Heart right ventricle (tissue), 16 donors: ENCODE data around the gene ADD3. TPM values are rescaled to one million over a fixed set of nuclear protein-coding genes. Genes with fewer than 3 reads are reported as not detected.

Experiments
- ATAC-seq, 8 donors: fragments of 200-7000 bp; cut with Tn5 transposase; one replicate each; pipeline ENCODE4 v1.9.1; 2020; ENCODE audit warnings: mild to moderate bottlenecking in 8 of 8, moderate library complexity in 8 of 8, moderate number of reproducible peaks in 1 of 8
- DNase-seq, 2 donors: peaks; one replicate each; pipeline ENCODE4 v3.0.0-alpha.2; 2020
- H3K27ac ChIP-seq, 10 donors: fragments of 200-600 bp; sonication (generic) in 2 of 10; one replicate each; pipeline versions ENCODE4 v1.5.0 to v1.8.0; 2020 to 2022; ENCODE audit warnings: mild to moderate bottlenecking in 3 of 10
- H3K27me3 ChIP-seq, 7 donors: fragments of 200-600 bp; one replicate each; pipeline ENCODE4 v1.8.0; 2021 to 2022; ENCODE audit warnings: mild to moderate bottlenecking in 2 of 7
- H3K36me3 ChIP-seq, 9 donors: fragments of 200-600 bp; sonication (generic) in 1 of 9; one replicate each; pipeline versions ENCODE4 v1.5.0 to v1.8.0; 2020 to 2022; ENCODE audit warnings: mild to moderate bottlenecking in 2 of 9
- H3K4me1 ChIP-seq, 9 donors: fragments of 200-600 bp; sonication (generic) in 1 of 9; one replicate each; pipeline versions ENCODE4 v1.5.0 to v1.8.0; 2020 to 2022; ENCODE audit warnings: mild to moderate bottlenecking in 4 of 9
- H3K4me3 ChIP-seq, 10 donors: fragments of 200-600 bp; sonication (generic) in 2 of 10; one replicate each; pipeline versions ENCODE4 v1.5.0 to v1.8.0; 2020 to 2022; ENCODE audit warnings: mild to moderate bottlenecking in 7 of 10, moderate library complexity in 2 of 10
- H3K9me3 ChIP-seq, 11 donors: fragments of 200-600 bp in 10 of 11; sonication (generic) in 2 of 11; one replicate each; pipeline versions ENCODE4 v1.5.0 to v1.8.0; 2013 to 2022; ENCODE audit warnings: mild to moderate bottlenecking in 2 of 11, control low read depth in 1 of 11, moderate library complexity in 1 of 11
- WGBS, 2 donors: extraction: QIAGEN DNeasy Blood & Tissue Kit; methylation state at CpG; one replicate each; pipeline ENCODE4 v1.1.7; 2013; ENCODE audit warnings: inconsistent platforms in 1 of 2; 5-methylcytosine and 5-hydroxymethylcytosine counted together
- intact Hi-C, 10 donors: fragments of 100-400 bp; cut with DNase I; formaldehyde crosslinking; loops; one replicate each; pipeline versions ENCODE4 v1.11.1 to v1.14.2; 2022
- polyA plus RNA-seq, 2 donors: library from polyadenylated mRNA; stranded (reverse); fragments of 200-250 nt; gene quantifications; one replicate each; pipeline ENCODE4 v1.2.3, GENCODE V29; 2013
- total RNA-seq, 10 donors: library from RNA; stranded (reverse); fragmentation: NEBNext Ultra II Directional in 3 of 10; extraction: Animal tissue kit (Norgen Biotek cat#: 25700) in 3 of 10; gene quantifications; one replicate each; pipeline versions ENCODE4 v1.2.1 to v1.2.4, GENCODE V29; 2021 to 2023
- TF ChIP-seq, protein P1 (sequence below), 9 donors: fragments of 200-600 bp; sonication (generic) in 2 of 9; IDR thresholded peaks; one replicate each; pipeline versions ENCODE4 v1.5.0 to v1.8.0; 2021 to 2022; ENCODE audit warnings: antibody characterized with exemption in 9 of 9, mild to moderate bottlenecking in 5 of 9, moderate library complexity in 1 of 9
- donor health status: Arrhythmogenic right ventricular cardiomyopathy.
- donor health status: ischemic (EF 13 %, LVEDD 7.1; RV severe dilation, severe dysfunction).
- donor health status: healthy with polysubstance abuse.
- donor health status: DM: no; HTN: yes; CAD: no.
- donor health status: DM: no; HTN: no; CAD: no.
- donor health status: ischemic (EF 25% LVEDD 6.9; RV normal size, moderate dysfunction).
- donor health status: ischemic (EF 25% LVEDD 5.7; RV mildly dilated, moderate dysfunction).
- donor health status: healthy.
- donor health status: DM: yes; HTN: yes; CAD: no.
- donor health status: Ischemic cardiomyopathy.
- donor health status: ischemic (EF 35%, LVEDD 5.7; RV mildly dilated, moderate dysfunction).
- donor health status: nonischemic (EF 11% LVEDD 7.7; RV severe dilation, severe dysfunction).
- donor health status: DM: yes; HTN: yes; CAD: no.
- donor health status: PGD.
- donor health status: ischemic (EF 29% LVEDD 5.4; RV normal size, mild dysfunction).
- donor health status: nonischemic (EF 23%, LVEDD 6.1; RV moderate dilation, normal function).

Gene ADD3
- total and polyA plus RNA-seq, 12 donors: 28.0 to 106 (median 87.8) TPM

DNA sequence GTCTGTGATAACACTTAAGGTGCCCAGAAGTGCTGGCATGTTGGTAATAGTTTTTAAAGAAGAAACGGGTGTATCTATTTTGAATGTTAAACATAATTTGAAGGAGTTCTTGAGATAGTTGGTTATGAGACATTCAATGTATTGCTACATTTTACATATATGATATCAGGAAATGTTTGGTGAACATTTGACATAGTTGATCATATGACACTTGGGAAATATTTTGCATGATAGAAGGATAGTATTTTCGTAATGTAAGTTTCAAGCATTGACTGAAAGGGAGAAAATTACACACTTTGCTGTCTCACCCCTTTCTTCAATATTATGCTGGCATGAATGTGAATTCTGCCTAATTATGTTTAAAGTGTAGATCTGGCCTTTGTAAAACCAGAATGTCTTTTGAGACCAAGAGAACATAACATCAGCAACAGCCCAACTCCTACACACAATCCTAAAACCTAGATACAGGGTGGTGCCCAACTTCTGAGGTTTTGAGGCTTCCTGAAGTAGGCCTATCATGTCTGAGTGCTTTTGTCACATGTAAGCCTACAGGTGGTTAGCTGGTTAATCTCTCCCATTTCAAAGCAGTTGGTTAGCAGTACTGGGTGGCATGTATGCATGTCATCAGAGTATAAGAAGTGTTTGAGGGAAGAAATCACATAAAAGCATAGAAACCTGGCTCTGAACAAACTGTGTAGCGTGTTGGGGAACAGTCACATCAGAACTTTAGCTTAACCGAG lies 2.1 kb downstream of the ADD3 start:
- 40 to 51% methylated on average over 4 of the region's 4 CpGs for WGBS, 2 donors
- TF ChIP-seq, protein P1, sequence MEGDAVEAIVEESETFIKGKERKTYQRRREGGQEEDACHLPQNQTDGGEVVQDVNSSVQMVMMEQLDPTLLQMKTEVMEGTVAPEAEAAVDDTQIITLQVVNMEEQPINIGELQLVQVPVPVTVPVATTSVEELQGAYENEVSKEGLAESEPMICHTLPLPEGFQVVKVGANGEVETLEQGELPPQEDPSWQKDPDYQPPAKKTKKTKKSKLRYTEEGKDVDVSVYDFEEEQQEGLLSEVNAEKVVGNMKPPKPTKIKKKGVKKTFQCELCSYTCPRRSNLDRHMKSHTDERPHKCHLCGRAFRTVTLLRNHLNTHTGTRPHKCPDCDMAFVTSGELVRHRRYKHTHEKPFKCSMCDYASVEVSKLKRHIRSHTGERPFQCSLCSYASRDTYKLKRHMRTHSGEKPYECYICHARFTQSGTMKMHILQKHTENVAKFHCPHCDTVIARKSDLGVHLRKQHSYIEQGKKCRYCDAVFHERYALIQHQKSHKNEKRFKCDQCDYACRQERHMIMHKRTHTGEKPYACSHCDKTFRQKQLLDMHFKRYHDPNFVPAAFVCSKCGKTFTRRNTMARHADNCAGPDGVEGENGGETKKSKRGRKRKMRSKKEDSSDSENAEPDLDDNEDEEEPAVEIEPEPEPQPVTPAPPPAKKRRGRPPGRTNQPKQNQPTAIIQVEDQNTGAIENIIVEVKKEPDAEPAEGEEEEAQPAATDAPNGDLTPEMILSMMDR (IDR thresholded peaks at IDR 0.05): no peak
- H3K4me1 ChIP-seq: peaks cover 0 to 87% (median 70%) of the 10 kb centered on the region in 9 donors
- peak overlapping the region in 9 of 10 donors; percentile 87 to 99 (median 96) for H3K4me3 ChIP-seq
- ATAC-seq (no peak), DNase-seq (no peak)
- H3K27me3 ChIP-seq: no peaks in the 10 kb centered on the region
- H3K27ac ChIP-seq: peak overlapping the region in 8 of 10 donors; percentile 19 to 99 (median 97)
- intact Hi-C loops: loop anchor here in 8 of 10 donors (5.0 to 10.0 kb wide), 18 partner anchors 43 to 905 kb away; partner anchors contain the start of genes XPNPEP1 (in 4 of the 8), BBIP1 (in 1 of the 8) and SHOC2 (in 1 of the 8)
- H3K36me3 ChIP-seq: no peaks in the 10 kb centered on the region
- H3K9me3 ChIP-seq: no peaks in the 10 kb centered on the region

- Histone ChIP-seq H3K27ac (peak overlapping the region in 6 of 10 donors; percentile 7 to 99 (median 96)), H3K9me3 (no peaks in the 10 kb centered on the region), H3K4me1 (peaks cover 0 to 85% (median 69%) of the 10 kb centered on the region in 9 donors), H3K4me3 (peak overlapping the region in 8 of 10 donors; percentile 6 to 99 (median 96)), H3K36me3 (no peaks in the 10 kb centered on the region), H3K27me3 (no peaks in the 10 kb centered on the region)
- no peak for DNase-seq
- 37 to 49% methylated on average over 2 of the region's 2 CpGs for WGBS, 2 donors
- intact Hi-C loops: loop anchor here in 3 of 10 donors (5.0 to 10.0 kb wide), 3 partner anchors 64 to 126 kb away; no protein-coding TSS in a partner anchor
- no peak for ATAC-seq
- TF ChIP-seq, protein P1 (IDR thresholded peaks at IDR 0.05): no peak
Observed at GRCh38 chr10:110010486-110011378, 2.9 kb downstream of the ADD3 start.

GRCh38 chr10:110011681-110012080 lies 3.9 kb downstream of the ADD3 start:
- H3K4me1 ChIP-seq: peaks cover 2 to 85% (median 72%) of the 10 kb centered on the region in 9 donors
- WGBS, 2 donors: 33 to 48% methylated on average over 3 of the region's 3 CpGs
- TF ChIP-seq, protein P1 (IDR thresholded peaks at IDR 0.05): no peak

More at GRCh38 chr10:110011681-110012080, 3.9 kb downstream of the ADD3 start:
- peak overlapping the region in 1 of 10 donors; percentile 96 for H3K4me3 ChIP-seq
- no peaks in the 10 kb centered on the region for H3K36me3 ChIP-seq
- intact Hi-C loops: loop anchor here in 3 of 10 donors (5.0 to 10.0 kb wide), 3 partner anchors 63 to 127 kb away; no protein-coding TSS in a partner anchor
- H3K27me3 ChIP-seq: no peaks in the 10 kb centered on the region
- peak overlapping the region in 1 of 10 donors; percentile 35 for H3K27ac ChIP-seq
- no peak for ATAC-seq
- no peak for DNase-seq
- H3K9me3 ChIP-seq: no peaks in the 10 kb centered on the region
